ENCODE measurements around the gene HOXB5. TPM values are rescaled to one million over a fixed set of nuclear protein-coding genes. Genes with fewer than 3 reads are reported as not detected.

Gene HOXB5
- total RNA-seq, 2 donors from 2014 or later, result 0.56 to 3.8 TPM

DNA sequence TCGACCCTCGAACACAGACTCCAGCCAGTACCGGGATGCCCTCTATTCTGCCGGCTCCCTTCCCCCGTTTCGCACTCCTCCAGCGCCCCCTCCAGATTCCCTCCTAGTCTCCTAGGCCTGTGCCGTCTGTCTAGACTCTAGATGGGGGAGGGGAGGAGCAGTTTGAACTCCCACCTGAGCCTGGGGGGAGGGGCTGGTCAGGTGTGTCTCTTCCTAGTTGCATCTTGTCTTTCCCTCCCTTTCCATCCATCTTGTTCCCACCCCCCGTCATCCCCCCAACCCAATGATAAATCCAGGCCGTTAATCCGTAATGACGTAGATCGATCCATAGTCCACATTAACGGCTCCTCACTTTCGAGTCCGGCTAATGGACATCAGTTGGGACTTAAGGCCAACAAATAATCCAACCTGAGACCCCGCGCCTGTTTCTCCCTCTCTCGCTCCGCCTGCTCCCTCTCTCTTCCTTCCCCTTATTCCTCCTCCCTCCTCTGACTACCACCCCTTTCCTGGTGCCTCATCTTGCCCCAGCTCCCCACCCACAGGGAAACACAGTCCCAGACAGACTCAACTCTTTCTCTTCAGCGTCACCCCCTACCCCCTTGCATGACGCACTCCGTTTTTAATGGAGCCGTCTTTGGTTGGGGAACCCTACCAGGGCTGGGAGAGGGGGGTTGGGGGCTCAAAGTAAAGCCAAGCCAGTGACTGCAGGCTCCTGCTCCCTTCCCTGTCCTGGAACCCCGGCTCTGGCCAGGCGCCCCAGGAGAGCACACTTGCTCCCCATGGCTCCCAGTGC lies 3.4 kb upstream of the HOXB5 start:
- TF ChIP-seq CTCF (IDR thresholded peaks at IDR 0.05), result no peak
- H3K4me1 ChIP-seq (ENCODE audit: control insufficient read depth in 1 of 2, low read depth in 2 of 2), result peaks cover 7 to 35% of the 10 kb centered on the region in 2 donors
- H3K9me3 ChIP-seq, result no peaks in the 10 kb centered on the region
- peak overlapping the region; percentile 84 for H3K4me3 ChIP-seq
- DNase-seq (ENCODE audit: low spot score) (no peak), ATAC-seq (ENCODE audit: insufficient number of reproducible peaks, low FRiP score, low read depth) (no peak)
- no peaks in the 10 kb centered on the region for H3K27me3 ChIP-seq (replicated peaks; ENCODE audit: insufficient read depth)
- H3K27ac ChIP-seq, result peak overlapping the region in 1 of 2 donors; percentile 49
- peaks cover 8% of the 10 kb centered on the region for H3K36me3 ChIP-seq

- peak overlapping the region; percentile 84 for H3K4me3 ChIP-seq
- H3K27ac ChIP-seq, result no peak overlapping the region
- H3K36me3 ChIP-seq, result peaks cover 8% of the 10 kb centered on the region
- DNase-seq (ENCODE audit: low spot score) (no peak), ATAC-seq (ENCODE audit: insufficient number of reproducible peaks, low FRiP score, low read depth) (no peak)
- no peaks in the 10 kb centered on the region for H3K27me3 ChIP-seq (replicated peaks; ENCODE audit: insufficient read depth)
- no peak for TF ChIP-seq CTCF (IDR thresholded peaks at IDR 0.05)
- no peaks in the 10 kb centered on the region for H3K9me3 ChIP-seq
- H3K4me1 ChIP-seq (ENCODE audit: control insufficient read depth in 1 of 2, low read depth in 2 of 2), result peaks cover 5 to 29% of the 10 kb centered on the region in 2 donors
These were observed 2.6 kb upstream of the HOXB5 start for GRCh38 chr17:48596000-48596734.

DNA sequence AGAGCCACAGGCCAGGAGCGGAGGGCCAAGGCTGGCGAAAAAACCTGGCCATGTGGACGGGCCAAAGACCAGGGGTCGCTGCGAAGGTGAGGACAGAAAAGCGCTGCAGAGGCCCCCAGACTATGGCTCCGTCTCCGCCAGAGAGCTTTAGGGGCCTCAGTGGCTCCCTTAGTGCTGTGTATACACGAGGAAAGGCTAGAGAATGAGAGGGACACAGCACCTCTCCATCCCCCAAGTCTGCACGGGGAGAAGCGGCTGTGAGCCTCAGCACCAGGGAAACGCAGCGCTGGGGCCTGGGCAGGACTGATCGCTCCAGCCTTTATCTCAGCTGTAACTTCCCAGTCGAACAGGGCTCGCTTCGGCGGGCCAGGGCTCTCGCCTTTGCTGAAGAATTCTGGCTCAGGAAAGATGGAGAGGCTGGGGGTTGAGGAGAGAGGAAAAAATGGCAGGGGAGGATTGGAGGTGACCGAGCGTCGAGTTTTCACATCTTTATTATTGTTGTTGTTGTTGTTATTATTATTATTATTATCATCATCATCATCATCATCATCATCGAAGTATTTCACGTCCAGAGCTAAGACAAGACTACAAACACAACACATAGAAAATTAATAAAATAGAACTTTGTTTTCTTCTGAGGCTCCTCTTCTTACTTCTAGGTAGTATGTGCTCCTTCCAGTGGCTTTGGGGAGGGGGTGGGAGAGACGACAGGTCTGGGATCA lies 1.9 kb upstream of the HOXB5 start:
- no peak overlapping the region for H3K4me3 ChIP-seq
- no peak overlapping the region for H3K27ac ChIP-seq
- ATAC-seq (ENCODE audit: insufficient number of reproducible peaks, low FRiP score, low read depth) (no peak), DNase-seq (ENCODE audit: low spot score) (no peak)
- no peaks in the 10 kb centered on the region for H3K9me3 ChIP-seq
- H3K36me3 ChIP-seq, result peaks cover 8% of the 10 kb centered on the region
- peaks cover 5 to 29% of the 10 kb centered on the region in 2 donors for H3K4me1 ChIP-seq (ENCODE audit: control insufficient read depth in 1 of 2, low read depth in 2 of 2)
- H3K27me3 ChIP-seq (replicated peaks; ENCODE audit: insufficient read depth), result no peaks in the 10 kb centered on the region
- no peak for TF ChIP-seq CTCF (IDR thresholded peaks at IDR 0.05)

DNA sequence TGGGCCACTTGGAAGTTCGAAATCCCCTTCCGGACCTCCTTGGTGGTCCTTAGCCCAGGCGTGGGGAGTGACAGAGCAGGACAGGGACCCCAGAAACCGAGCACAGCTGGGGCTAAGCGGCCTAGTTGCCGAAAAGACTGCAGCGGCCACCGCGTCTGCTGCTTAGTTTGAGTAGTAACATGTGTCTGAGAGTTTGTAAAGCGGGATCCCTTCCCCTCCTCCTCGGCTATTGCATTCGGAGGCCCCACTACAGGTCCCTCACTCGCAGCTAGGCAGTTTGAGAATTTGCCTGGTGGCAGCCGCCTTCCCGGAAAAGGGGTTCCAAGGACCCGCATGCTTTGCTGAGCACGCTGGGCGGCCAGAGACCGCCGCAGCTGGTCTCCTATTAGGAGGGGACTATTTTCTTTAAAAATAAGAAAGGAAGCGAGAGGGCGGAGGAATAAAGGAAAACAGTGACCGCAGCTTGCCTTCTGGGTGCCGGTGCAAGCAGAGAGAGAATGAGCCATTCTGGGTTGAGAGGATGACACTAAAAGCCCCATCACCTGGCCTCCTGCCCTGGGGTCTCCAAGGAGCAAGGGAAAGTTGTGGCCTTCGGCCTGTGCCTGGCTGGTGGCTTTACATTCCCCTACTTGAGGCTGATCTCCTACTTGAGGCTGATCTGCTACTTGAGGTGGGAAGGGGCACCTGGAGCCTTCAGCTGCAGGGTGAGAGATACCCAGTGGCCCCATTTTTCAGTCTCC lies 1.1 kb upstream of the HOXB5 start:
- H3K27me3 ChIP-seq (replicated peaks; ENCODE audit: insufficient read depth), result no peaks in the 10 kb centered on the region
- no peak overlapping the region for H3K4me3 ChIP-seq
- DNase-seq (ENCODE audit: low spot score) (no peak), ATAC-seq (ENCODE audit: insufficient number of reproducible peaks, low FRiP score, low read depth) (no peak)
- peak overlapping the region in 1 of 2 donors; percentile 8 for H3K27ac ChIP-seq
- no peak for TF ChIP-seq CTCF (IDR thresholded peaks at IDR 0.05)
- peaks cover 8% of the 10 kb centered on the region for H3K36me3 ChIP-seq
- peaks cover 5 to 29% of the 10 kb centered on the region in 2 donors for H3K4me1 ChIP-seq (ENCODE audit: control insufficient read depth in 1 of 2, low read depth in 2 of 2)
- no peaks in the 10 kb centered on the region for H3K9me3 ChIP-seq
